CD4-positive, alpha-beta T cell (primary cell): ENCODE data around the gene ALDH16A1. TPM values are rescaled to one million over a fixed set of nuclear protein-coding genes. Genes with fewer than 3 reads are reported as not detected.

Experiments
- ATAC-seq: fragments of 200-7000 bp; cut with Tn5 transposase; one replicate; pipeline ENCODE4 v1.10.0; 2022; ENCODE audit warnings: mild to moderate bottlenecking; ENCODE audit not compliant: poor library complexity
- CTCF ChIA-PET: fragments of 350-600 bp; sonication (Branson Sonifier 250); formaldehyde crosslinking; loops from one replicate; lab custom pipeline; 2021; ENCODE audit warnings: antibody characterized with exemption, inconsistent platforms; lab: Charles Lee
- POLR2A ChIA-PET: fragments of 350-600 bp; sonication (Branson Sonifier 250); formaldehyde crosslinking; loops from one replicate; lab custom pipeline; 2021; ENCODE audit warnings: antibody characterized with exemption, inconsistent platforms; lab: Charles Lee
- DNase-seq, 14 experiments: peaks; one replicate each; pipeline ENCODE4 v3.0.0-alpha.2; 2013 to 2020; ENCODE audit warnings: mixed read lengths in 2 of 14
- H3K27ac ChIP-seq, 2 donors: one replicate each; pipeline versions ENCODE4 v1.5.1 to v1.7.0; 2013; ENCODE audit warnings: low read length in 2 of 2, low read depth in 1 of 2, mild to moderate bottlenecking in 1 of 2
- H3K27me3 ChIP-seq, 2 experiments: 1 replicate in 1 of 2; 2 replicates in 1 of 2; pipeline versions ENCODE4 v1.6.1 to v1.7.0; 2013; ENCODE audit warnings: low read length in 2 of 2, control low read depth in 1 of 2, mild to moderate bottlenecking in 1 of 2, moderate library complexity in 1 of 2; ENCODE audit not compliant: insufficient read depth in 2 of 2, control insufficient read depth in 1 of 2
- H3K36me3 ChIP-seq: one replicate; pipeline ENCODE4 v1.6.1; 2013; ENCODE audit warnings: low read length, control low read depth; ENCODE audit not compliant: insufficient read depth
- H3K4me1 ChIP-seq: one replicate; pipeline ENCODE4 v1.6.1; 2013; ENCODE audit warnings: low read length, control low read depth; ENCODE audit not compliant: insufficient read depth
- H3K4me3 ChIP-seq: one replicate; pipeline ENCODE4 v1.5.1; 2013; ENCODE audit warnings: mild to moderate bottlenecking, low read length, moderate library complexity
- H3K9me3 ChIP-seq, 2 experiments: 1 replicate in 1 of 2; 2 replicates in 1 of 2; pipeline versions ENCODE4 v1.6.1 to v1.7.0; 2013; ENCODE audit warnings: low read length in 2 of 2, mild to moderate bottlenecking in 2 of 2, control low read depth in 1 of 2, moderate library complexity in 1 of 2; ENCODE audit not compliant: control insufficient read depth in 1 of 2, insufficient read depth in 1 of 2
- H3K27ac Mint-ChIP-seq: one replicate; pipeline ENCODE4 v1.8.0; 2020; ENCODE audit warnings: mixed read lengths
- H3K27me3 Mint-ChIP-seq: one replicate; pipeline ENCODE4 v1.8.0; 2021; ENCODE audit warnings: mixed read lengths
- H3K36me3 Mint-ChIP-seq: one replicate; pipeline ENCODE4 v1.8.0; 2021; ENCODE audit warnings: low read depth, mixed read lengths
- H3K4me1 Mint-ChIP-seq: one replicate; pipeline ENCODE4 v1.8.0; 2021; ENCODE audit warnings: low read depth, mixed read lengths
- H3K4me3 Mint-ChIP-seq: one replicate; pipeline ENCODE4 v1.8.0; 2020; ENCODE audit warnings: mild to moderate bottlenecking, mixed read lengths
- H3K9me3 Mint-ChIP-seq: one replicate; pipeline ENCODE4 v1.8.0; 2020; ENCODE audit warnings: mixed read lengths
- intact Hi-C, 2 experiments: fragments of 100-400 bp; cut with DNase I in 1 of 2; cut with micrococcal nuclease in 1 of 2; formaldehyde crosslinking; loops; one replicate each; pipeline versions ENCODE4 v1.15.1 to v1.9.0; 2023 to 2025; cut with DNase I, micrococcal nuclease
- total RNA-seq, 174 experiments: library from RNA in 2 of 174; stranded (reverse) in 2 of 174; gene quantifications; one replicate each; pipeline ENCODE4 v1.2.3 and lab custom pipeline; 2021 to 2026
- TF ChIP-seq, protein P1 (sequence below): fragments of 200-600 bp; IDR thresholded peaks from one replicate; pipeline ENCODE4 v1.8.0; 2022; ENCODE audit warnings: antibody characterized with exemption, mild to moderate bottlenecking

Gene ALDH16A1
- total RNA-seq, 2 experiments from 2014 or later = 25.1 to 25.8 TPM

DNA sequence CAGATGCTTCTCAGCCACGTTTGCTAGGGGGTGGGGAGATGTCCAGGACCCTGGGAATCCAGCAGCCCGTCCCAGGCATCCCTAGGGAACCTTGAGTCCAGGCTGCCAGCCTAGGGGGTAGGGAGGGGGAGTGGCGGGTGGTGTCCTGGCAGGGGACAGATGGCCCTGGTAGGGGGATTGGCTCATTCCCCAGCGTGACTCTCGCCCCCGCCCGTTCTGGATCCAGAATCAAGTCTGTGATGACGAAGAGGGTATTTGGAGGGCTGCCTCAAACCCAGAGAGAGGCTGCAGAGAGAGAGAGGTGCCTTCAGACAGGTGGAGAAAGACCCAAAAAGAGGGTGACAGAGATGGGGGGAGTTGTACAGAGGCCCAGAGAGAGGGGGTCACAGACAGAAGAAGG, 15.8 kb upstream of the ALDH16A1 start:
- Mint-ChIP-seq H3K4me1 (peaks cover 43% of the 10 kb centered on the region), H3K4me3 (no peak overlapping the region), H3K36me3 (no peaks in the 10 kb centered on the region), H3K27me3 (peaks cover 96% of the 10 kb centered on the region), H3K9me3 (no peaks in the 10 kb centered on the region), H3K27ac (no peak overlapping the region)
- Histone ChIP-seq H3K27ac (no peak overlapping the region), H3K9me3 (peaks cover 0 to 34% of the 10 kb centered on the region in 2 experiments), H3K36me3 (no peaks in the 10 kb centered on the region), H3K4me1 (peaks cover 42% of the 10 kb centered on the region), H3K27me3 (peaks cover 94% of the 10 kb centered on the region in 2 experiments), H3K4me3 (no peak overlapping the region)
- DNase-seq (no peak), ATAC-seq (no peak)
- CTCF ChIA-PET = interaction anchor here (1.0 kb wide), 1 partner anchor 45 kb away, joined by 4 read pairs; no protein-coding TSS in a partner anchor
- POLR2A ChIA-PET = no interaction called here
- intact Hi-C loops = no loop called here
- TF ChIP-seq, protein P1, sequence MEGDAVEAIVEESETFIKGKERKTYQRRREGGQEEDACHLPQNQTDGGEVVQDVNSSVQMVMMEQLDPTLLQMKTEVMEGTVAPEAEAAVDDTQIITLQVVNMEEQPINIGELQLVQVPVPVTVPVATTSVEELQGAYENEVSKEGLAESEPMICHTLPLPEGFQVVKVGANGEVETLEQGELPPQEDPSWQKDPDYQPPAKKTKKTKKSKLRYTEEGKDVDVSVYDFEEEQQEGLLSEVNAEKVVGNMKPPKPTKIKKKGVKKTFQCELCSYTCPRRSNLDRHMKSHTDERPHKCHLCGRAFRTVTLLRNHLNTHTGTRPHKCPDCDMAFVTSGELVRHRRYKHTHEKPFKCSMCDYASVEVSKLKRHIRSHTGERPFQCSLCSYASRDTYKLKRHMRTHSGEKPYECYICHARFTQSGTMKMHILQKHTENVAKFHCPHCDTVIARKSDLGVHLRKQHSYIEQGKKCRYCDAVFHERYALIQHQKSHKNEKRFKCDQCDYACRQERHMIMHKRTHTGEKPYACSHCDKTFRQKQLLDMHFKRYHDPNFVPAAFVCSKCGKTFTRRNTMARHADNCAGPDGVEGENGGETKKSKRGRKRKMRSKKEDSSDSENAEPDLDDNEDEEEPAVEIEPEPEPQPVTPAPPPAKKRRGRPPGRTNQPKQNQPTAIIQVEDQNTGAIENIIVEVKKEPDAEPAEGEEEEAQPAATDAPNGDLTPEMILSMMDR = no peak

DNA sequence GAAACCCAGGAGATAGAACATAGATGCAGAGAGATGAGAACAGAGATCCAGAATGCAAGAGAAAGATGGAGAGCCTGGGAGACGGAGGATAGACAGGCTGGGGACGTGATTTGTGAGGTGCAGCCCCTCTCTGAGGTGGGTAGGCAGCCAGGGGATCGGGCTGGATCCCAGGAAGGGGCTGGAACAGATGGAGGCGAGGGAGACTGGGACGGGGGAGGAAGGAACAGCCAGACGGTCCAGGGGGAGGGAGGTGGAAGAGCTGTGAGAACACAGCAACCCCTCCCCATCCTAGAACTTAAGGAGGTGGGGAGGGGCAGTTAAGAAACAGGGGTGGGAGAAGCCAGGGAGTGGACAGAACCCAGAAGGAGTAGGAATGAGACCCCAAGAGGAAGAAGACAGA, 14.8 kb upstream of the ALDH16A1 start:
- no peaks in the 10 kb centered on the region for H3K9me3 Mint-ChIP-seq
- no peak overlapping the region for H3K27ac Mint-ChIP-seq
- Histone ChIP-seq H3K27me3 (peaks cover 87 to 88% of the 10 kb centered on the region in 2 experiments), H3K4me3 (no peak overlapping the region), H3K36me3 (no peaks in the 10 kb centered on the region), H3K9me3 (peaks cover 0 to 23% of the 10 kb centered on the region in 2 experiments), H3K4me1 (peaks cover 42% of the 10 kb centered on the region), H3K27ac (no peak overlapping the region)
- ChIA-PET POLR2A (no interaction called here), CTCF (no interaction called here)
- H3K36me3 Mint-ChIP-seq = peaks cover 1% of the 10 kb centered on the region
- ATAC-seq (no peak), DNase-seq (no peak)
- H3K4me3 Mint-ChIP-seq = no peak overlapping the region
- H3K4me1 Mint-ChIP-seq = peaks cover 43% of the 10 kb centered on the region
- H3K27me3 Mint-ChIP-seq = peaks cover 92% of the 10 kb centered on the region
- intact Hi-C loops = no loop called here
- TF ChIP-seq, protein P1 = no peak

DNA sequence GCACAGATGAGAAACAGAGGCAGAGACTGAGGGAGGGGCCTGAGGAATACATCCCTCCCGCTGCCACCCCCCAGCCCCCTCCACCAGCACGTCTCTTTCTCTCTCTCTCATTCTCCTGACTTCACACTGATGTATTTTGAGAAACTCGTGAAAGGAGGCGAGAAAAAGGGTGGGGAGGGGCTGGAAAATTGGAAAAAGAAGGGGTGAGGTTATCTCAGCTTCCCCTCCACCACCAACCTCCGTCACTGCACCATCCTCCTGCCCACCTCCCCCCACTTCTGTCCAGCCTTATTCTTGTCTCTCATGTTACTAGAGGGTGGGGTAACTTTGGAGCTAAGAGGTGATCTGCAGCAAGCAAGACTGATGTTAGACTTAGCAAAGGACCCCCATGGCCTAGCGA, 13.2 kb upstream of the ALDH16A1 start:
- H3K4me3 ChIP-seq = no peak overlapping the region
- POLR2A ChIA-PET = no interaction called here
- no peak overlapping the region for H3K27ac ChIP-seq
- peaks cover 0 to 11% of the 10 kb centered on the region in 2 experiments for H3K9me3 ChIP-seq
- DNase-seq (no peak), ATAC-seq (no peak)
- H3K27me3 ChIP-seq = peaks cover 71 to 72% of the 10 kb centered on the region in 2 experiments
- Mint-ChIP-seq H3K4me1 (peaks cover 50% of the 10 kb centered on the region), H3K27me3 (peaks cover 84% of the 10 kb centered on the region), H3K36me3 (peaks cover 8% of the 10 kb centered on the region), H3K9me3 (no peaks in the 10 kb centered on the region), H3K27ac (no peak overlapping the region), H3K4me3 (peak overlapping the region; percentile 50)
- TF ChIP-seq, protein P1 = no peak
- CTCF ChIA-PET = interaction anchor here (1.5 kb wide), 1 partner anchor 48 kb away, joined by 4 read pairs; no protein-coding TSS in a partner anchor
- intact Hi-C loops = loop anchor here in 1 of 2 experiments (5.0 to 10.0 kb wide), 2 partner anchors 108 to 445 kb away; partner anchors contain the start of genes GYS1 and RUVBL2
- H3K36me3 ChIP-seq = no peaks in the 10 kb centered on the region
- peaks cover 44% of the 10 kb centered on the region for H3K4me1 ChIP-seq
